GM12874 (cell line): ENCODE measurements around the gene NKAIN1.

Experiments
- TF ChIP-seq, protein P1 (sequence below): IDR thresholded peaks from 2 replicates; pipeline ENCODE4 v1.5.1; 2011; ENCODE audit warnings: low read depth, mild to moderate bottlenecking, control low read depth, low read length, moderate library complexity; ENCODE audit not compliant: insufficient read depth

The NKAIN1 gene

DNA sequence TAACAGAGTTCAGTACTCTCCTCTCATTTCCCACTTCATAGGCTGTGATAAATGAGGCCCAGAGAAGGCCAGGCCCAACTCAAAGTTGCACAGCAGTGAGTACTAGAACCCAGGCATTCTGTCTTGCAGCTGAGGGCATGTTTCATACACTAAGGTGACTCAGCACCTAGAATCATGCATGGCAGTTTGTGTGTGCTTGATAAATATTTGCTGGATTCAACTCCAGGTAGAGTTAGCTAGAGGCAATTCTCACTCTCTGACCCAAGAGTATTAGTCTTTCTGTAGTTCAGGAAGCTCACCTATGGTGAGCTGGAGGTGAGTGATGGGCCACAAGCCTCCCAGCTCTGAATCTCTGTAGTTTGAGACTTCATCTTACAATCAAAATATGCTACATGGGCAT lies 10.7 kb downstream of the NKAIN1 start:
- TF ChIP-seq, protein P1, sequence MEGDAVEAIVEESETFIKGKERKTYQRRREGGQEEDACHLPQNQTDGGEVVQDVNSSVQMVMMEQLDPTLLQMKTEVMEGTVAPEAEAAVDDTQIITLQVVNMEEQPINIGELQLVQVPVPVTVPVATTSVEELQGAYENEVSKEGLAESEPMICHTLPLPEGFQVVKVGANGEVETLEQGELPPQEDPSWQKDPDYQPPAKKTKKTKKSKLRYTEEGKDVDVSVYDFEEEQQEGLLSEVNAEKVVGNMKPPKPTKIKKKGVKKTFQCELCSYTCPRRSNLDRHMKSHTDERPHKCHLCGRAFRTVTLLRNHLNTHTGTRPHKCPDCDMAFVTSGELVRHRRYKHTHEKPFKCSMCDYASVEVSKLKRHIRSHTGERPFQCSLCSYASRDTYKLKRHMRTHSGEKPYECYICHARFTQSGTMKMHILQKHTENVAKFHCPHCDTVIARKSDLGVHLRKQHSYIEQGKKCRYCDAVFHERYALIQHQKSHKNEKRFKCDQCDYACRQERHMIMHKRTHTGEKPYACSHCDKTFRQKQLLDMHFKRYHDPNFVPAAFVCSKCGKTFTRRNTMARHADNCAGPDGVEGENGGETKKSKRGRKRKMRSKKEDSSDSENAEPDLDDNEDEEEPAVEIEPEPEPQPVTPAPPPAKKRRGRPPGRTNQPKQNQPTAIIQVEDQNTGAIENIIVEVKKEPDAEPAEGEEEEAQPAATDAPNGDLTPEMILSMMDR, result no peak

DNA sequence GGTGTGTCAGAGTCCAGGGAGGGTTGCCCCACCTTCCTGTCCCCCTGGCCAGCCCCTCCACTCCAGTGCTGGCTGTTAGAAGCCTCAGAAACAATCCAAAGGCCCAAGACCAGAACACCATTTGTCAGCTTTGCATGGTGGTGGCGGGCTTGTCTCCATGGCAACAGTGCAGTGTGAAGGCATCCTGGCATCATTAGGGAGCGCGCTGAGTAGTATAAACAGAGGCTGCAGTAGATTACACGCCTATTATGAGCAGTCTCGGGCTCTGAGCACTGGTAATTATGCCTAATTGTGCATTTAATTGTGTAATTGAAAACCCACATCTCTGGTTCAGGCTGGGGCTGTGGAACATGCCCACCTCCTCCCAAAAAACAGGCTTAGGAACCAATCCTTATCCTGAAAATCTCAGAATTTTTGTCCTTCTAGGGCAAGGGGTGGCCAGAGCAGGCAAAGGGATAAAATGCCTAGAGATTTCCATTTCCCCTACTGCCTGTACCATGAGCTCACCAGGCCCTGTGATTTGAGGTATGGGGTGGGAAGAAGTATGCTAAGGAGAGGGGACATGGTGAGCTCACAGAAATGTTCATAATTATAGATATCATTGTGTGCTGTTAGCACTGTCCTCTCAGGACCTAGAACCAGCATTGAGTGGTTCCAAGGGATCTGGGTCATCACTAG lies 11.7 kb downstream of the NKAIN1 start:
- TF ChIP-seq, protein P1, result no peak

DNA sequence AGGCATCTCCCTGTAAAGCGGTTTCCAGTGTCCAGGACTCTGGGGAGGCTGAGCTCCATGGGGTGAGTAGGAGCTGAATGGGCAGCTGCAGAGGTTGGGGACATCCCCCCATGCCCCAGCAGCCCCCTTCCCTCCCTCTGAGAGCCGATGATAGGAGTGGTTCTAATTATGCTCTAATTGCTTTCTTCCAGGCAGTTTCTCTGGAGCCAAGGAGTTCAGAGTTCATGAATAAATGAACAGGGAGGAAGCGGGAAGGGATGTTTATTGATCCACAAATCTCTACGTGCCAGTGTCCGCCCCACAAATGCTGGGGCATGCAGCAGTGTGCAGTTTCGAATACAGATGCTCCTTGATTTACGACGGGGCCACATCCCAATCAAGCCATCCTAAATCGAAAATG lies 15.6 kb downstream of the NKAIN1 start:
- TF ChIP-seq, protein P1, result no peak

DNA sequence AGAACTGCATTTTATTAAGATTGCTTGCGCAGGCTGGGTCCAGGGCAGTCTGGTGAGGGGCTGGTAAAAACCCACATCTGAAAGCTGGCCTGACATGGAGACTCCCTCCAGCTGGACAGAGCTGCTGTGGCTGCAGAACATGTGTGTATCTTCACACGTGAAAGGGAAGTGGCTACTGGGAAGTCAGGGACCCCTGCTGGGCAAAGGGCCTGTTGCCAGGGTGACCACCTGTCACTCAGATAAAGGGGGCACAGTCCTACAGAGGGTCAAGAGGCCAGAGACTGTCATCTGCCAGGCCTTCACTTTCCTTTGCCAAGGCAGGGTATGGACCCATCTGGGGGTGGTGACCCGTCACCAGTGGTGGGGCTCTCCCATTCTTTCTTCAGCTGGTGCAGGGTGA lies 17.5 kb downstream of the NKAIN1 start:
- TF ChIP-seq, protein P1, result no peak

DNA sequence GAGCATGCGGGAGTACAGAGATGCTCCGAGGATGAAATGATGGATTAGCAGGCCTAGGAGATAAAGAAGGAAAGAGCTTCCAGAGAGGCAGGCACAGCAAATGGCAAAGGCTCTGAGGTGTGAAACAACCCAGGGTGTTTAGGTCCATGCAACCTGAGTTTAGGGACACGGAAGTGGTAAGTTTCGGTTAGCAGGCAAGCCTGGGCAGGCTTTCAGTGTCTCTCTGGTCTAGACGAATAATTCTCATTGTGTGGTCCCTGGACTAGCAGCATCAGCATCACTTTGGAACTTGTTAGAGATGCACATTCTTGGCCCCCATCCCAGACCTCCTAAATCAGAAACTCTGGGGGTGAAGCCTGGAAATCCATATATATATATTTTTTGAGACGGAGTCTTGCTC lies 18.6 kb downstream of the NKAIN1 start:
- TF ChIP-seq, protein P1, result no peak

DNA sequence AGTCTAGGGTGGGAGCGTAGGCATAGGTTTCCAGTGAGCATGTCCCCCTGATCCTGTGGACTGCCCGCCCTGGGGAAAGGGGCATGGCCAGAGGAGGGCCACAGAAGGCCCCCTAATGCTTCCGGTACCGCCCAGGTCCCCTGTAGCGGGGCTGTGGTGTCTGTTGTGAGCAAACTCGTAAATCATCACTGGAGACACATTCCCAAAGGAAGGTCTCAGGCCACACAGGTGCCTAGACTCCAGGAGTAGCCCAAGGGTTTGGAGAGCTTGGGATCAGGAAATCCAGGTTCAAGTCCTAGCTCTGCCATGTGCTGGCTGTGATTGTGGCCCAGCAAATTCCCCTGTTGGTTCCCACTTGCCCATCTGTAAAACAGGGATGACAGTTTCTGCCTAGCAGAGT lies 20.2 kb downstream of the NKAIN1 start:
- TF ChIP-seq, protein P1, result no peak

DNA sequence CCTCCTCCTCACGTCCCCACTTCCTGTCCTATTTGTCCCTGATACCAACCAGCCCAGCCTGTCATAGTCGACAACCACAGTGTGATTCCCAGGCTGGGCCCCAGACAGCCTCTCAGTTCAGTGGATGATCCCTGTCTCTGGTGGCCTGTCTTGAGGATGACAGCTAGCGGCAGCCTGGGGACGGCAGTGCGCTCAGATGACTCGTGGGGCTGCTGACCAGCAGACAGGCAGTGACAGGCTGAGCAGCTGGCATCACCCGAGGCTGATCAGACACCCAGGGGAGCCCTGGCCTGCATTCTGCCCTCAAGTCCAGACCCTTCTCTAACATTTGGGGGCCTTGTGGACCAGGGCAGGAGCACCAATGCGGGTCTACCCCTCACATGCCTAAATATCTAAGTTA lies 21.0 kb downstream of the NKAIN1 start:
- TF ChIP-seq, protein P1, result no peak

DNA sequence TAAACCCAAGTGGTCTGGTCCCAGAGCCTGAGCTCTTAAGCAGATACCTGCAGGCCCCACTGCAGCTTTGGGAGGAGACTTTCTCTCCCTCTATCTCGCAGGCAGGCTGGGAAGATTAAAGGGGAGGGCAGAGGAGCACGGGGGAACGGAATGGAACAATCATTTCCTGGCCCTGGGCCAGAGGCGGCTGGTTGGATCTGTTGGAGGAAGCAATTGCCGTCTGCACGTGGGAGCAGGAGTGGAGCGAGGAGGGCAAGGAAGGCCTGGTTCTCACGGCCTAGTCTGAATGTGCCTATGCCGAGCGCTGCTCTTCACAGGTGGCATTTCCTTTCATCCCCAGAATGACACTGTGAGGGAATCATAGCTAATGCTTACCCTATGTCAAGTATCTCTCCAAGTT lies 23.7 kb downstream of the NKAIN1 start:
- TF ChIP-seq, protein P1, result no peak
